Loucy (cell line): ENCODE results near the gene APOD.

Source experiments
- H2AFZ ChIP-seq: fragments of 200-600 bp; sonication (generic); 2 replicates; pipeline ENCODE4 v1.6.0; 2016; ENCODE audit warnings: antibody characterized with exemption, mild to moderate bottlenecking, low read length, moderate library complexity
- H3F3A ChIP-seq: fragments of 200-600 bp; 2 replicates; pipeline ENCODE4 v1.6.0; 2016; ENCODE audit warnings: antibody characterized with exemption, low read depth, mild to moderate bottlenecking
- H3K27me3 ChIP-seq: fragments of 200-600 bp; sonication (generic); 2 replicates; pipeline ENCODE4 v1.6.1; 2014; ENCODE audit warnings: low read length, mild to moderate bottlenecking; ENCODE audit not compliant: insufficient read depth, poor library complexity, severe bottlenecking
- H3K36me3 ChIP-seq: fragments of 200-600 bp; sonication (generic); 2 replicates; pipeline ENCODE4 v1.6.1; 2016; ENCODE audit warnings: low read length; ENCODE audit not compliant: insufficient read depth
- H3K4me1 ChIP-seq: fragments of 200-600 bp; sonication (generic); 2 replicates; pipeline ENCODE4 v1.5.1; 2014; ENCODE audit warnings: low read length, mild to moderate bottlenecking; ENCODE audit not compliant: insufficient read depth, poor library complexity, severe bottlenecking
- H3K4me2 ChIP-seq: fragments of 200-600 bp; sonication (generic); 2 replicates; pipeline ENCODE4 v1.6.0; 2014; ENCODE audit warnings: antibody characterized with exemption, low read length, low read depth, mild to moderate bottlenecking; ENCODE audit not compliant: poor library complexity, severe bottlenecking
- H3K4me3 ChIP-seq: fragments of 200-600 bp; sonication (generic); 2 replicates; pipeline ENCODE4 v1.5.1; 2014; ENCODE audit warnings: low read length, mild to moderate bottlenecking, mixed read lengths; ENCODE audit not compliant: poor library complexity, severe bottlenecking
- H3K79me2 ChIP-seq: fragments of 200-600 bp; sonication (generic); 2 replicates; pipeline ENCODE4 v1.6.1; 2014; ENCODE audit warnings: low read length; ENCODE audit not compliant: insufficient read depth
- H3K9ac ChIP-seq: fragments of 200-600 bp; sonication (generic); 2 replicates; pipeline ENCODE4 v1.6.0; 2014; ENCODE audit warnings: mild to moderate bottlenecking, low read depth, low read length, moderate library complexity; ENCODE audit not compliant: poor library complexity, severe bottlenecking
- H3K9me2 ChIP-seq: fragments of 200-600 bp; sonication (generic); replicated peaks from 2 replicates; pipeline ENCODE4 v1.6.1; 2016; ENCODE audit warnings: low read depth, low read length, mixed read lengths
- H3K9me3 ChIP-seq: fragments of 200-600 bp; sonication (generic); 2 replicates; pipeline ENCODE4 v1.6.1; 2014; ENCODE audit warnings: mild to moderate bottlenecking, antibody characterized with exemption, low read length, low read depth; ENCODE audit not compliant: insufficient read depth
- H4K20me1 ChIP-seq: fragments of 200-600 bp; sonication (generic); 2 replicates; pipeline ENCODE4 v1.6.0; 2014; ENCODE audit warnings: antibody characterized with exemption, low read length, mild to moderate bottlenecking; ENCODE audit not compliant: insufficient read depth, poor library complexity, severe bottlenecking
- CTCF ChIP-seq: fragments of 200-600 bp; sonication (generic); conservative IDR thresholded peaks from 2 replicates; pipeline ENCODE4 v1.5.1; 2014; ENCODE audit warnings: mild to moderate bottlenecking, antibody characterized with exemption, low read length
- EZH2phosphoT487 ChIP-seq: fragments of 200-600 bp; IDR thresholded peaks from 2 replicates; pipeline ENCODE4 v1.6.1; 2018; ENCODE audit warnings: antibody characterized with exemption, mild to moderate bottlenecking, moderate library complexity, borderline replicate concordance

Gene APOD

GRCh38 chr3:195531683-195532082 is 52.1 kb downstream of the APOD start:
- Histone ChIP-seq H4K20me1 (peaks cover 23% of the 10 kb centered on the region), H2AFZ (no peak overlapping the region), H3K9ac (no peak overlapping the region), H3K4me3 (no peak overlapping the region), H3K9me3 (no peaks in the 10 kb centered on the region), H3K27me3 (no peaks in the 10 kb centered on the region), H3K4me1 (peaks cover 16% of the 10 kb centered on the region), H3F3A (no peaks in the 10 kb centered on the region), H3K9me2 (no peaks in the 10 kb centered on the region), H3K36me3 (peaks cover 8% of the 10 kb centered on the region; the same call in 1 of the 2 replicates), H3K4me2 (no peak overlapping the region), H3K79me2 (peaks cover 78% of the 10 kb centered on the region)
- no peak for TF ChIP-seq CTCF
- TF ChIP-seq EZH2phosphoT487: no peak

GRCh38 chr3:195526492-195526891 is 57.2 kb downstream of the APOD start:
- H3K9me2 ChIP-seq: no peaks in the 10 kb centered on the region
- H3K4me3 ChIP-seq: no peak overlapping the region
- H3F3A ChIP-seq: no peaks in the 10 kb centered on the region
- no peaks in the 10 kb centered on the region for H3K4me1 ChIP-seq
- no peaks in the 10 kb centered on the region for H3K27me3 ChIP-seq
- H3K4me2 ChIP-seq: no peak overlapping the region
- peaks cover 34% of the 10 kb centered on the region; the same call in 1 of the 2 replicates for H3K36me3 ChIP-seq
- no peak overlapping the region for H3K9ac ChIP-seq
- no peak overlapping the region for H2AFZ ChIP-seq
- peaks cover 18% of the 10 kb centered on the region for H4K20me1 ChIP-seq
- H3K9me3 ChIP-seq: no peaks in the 10 kb centered on the region
- TF ChIP-seq EZH2phosphoT487: no peak
- no peak for TF ChIP-seq CTCF
- H3K79me2 ChIP-seq: peaks cover 26% of the 10 kb centered on the region

- TF ChIP-seq EZH2phosphoT487 (no peak), CTCF (no peak)
- H3K79me2 ChIP-seq: peaks cover 7% of the 10 kb centered on the region
- no peaks in the 10 kb centered on the region for H3F3A ChIP-seq
- H3K36me3 ChIP-seq: peaks cover 34% of the 10 kb centered on the region; the same call in 1 of the 2 replicates
- H3K9ac ChIP-seq: no peak overlapping the region
- H3K27me3 ChIP-seq: no peaks in the 10 kb centered on the region
- H3K4me1 ChIP-seq: no peaks in the 10 kb centered on the region
- no peak overlapping the region for H2AFZ ChIP-seq
- H4K20me1 ChIP-seq: peaks cover 13% of the 10 kb centered on the region
- no peak overlapping the region for H3K4me3 ChIP-seq
- no peak overlapping the region for H3K4me2 ChIP-seq
- H3K9me2 ChIP-seq: no peaks in the 10 kb centered on the region
- no peaks in the 10 kb centered on the region for H3K9me3 ChIP-seq
These were observed 59.4 kb downstream of the APOD start for GRCh38 chr3:195524171-195524896.
